ENCODE results near the gene OR6C76. TPM values are rescaled to one million over a fixed set of nuclear protein-coding genes. Genes with fewer than 3 reads are reported as not detected.
A peak's percentile ranks its signal among the peaks of the same experiment; 100 is the strongest.
"Not testable (repeated sequence)": the region's sequence is repeated elsewhere in the genome, so short reads cannot be mapped to it uniquely, and the experiment has no call there.

The OR6C76 gene
- total and polyA plus RNA-seq, 4 donors: not detected

- H3K27ac ChIP-seq (ENCODE audit: low read depth in 1 of 2, low read length in 2 of 2); DNase-seq (ENCODE audit: low spot score); H3K4me1 ChIP-seq (ENCODE audit: control insufficient read depth in 4 of 4, insufficient read depth in 4 of 4, low read length in 3 of 4); H3K4me3 ChIP-seq (ENCODE audit: low read depth in 1 of 3, low read length in 3 of 3); H3K9me3 ChIP-seq (ENCODE audit: control insufficient read depth in 4 of 4, low read length in 3 of 4); H3K36me3 ChIP-seq (ENCODE audit: control insufficient read depth in 4 of 4, insufficient read depth in 3 of 4, low read depth in 1 of 4, low read length in 3 of 4); H3K9ac ChIP-seq (ENCODE audit: low read depth in 1 of 2, low read length in 2 of 2); H3K27me3 ChIP-seq (ENCODE audit: control insufficient read depth in 4 of 4, insufficient read depth in 4 of 4, low read length in 3 of 4): not testable (repeated sequence)
- TF ChIP-seq SP1 (IDR thresholded peaks at IDR 0.05) (peak; percentile 16), RXRA (IDR thresholded peaks at IDR 0.05) (peak in 1 of 2 donors; percentile 20)
- WGBS: 54% methylated on average over 11 of the region's 11 CpGs
Measured at GRCh38 chr12:55414396-55414823, 11.6 kb upstream of the OR6C76 start.

- not testable (repeated sequence) for H3K4me3 ChIP-seq (ENCODE audit: low read depth in 1 of 3, low read length in 3 of 3)
Measured at GRCh38 chr12:55414889-55415288, 11.2 kb upstream of the OR6C76 start.

GRCh38 chr12:55416961-55417360 is 9.1 kb upstream of the OR6C76 start:
- no peaks in the 10 kb centered on the region for H3K36me3 ChIP-seq (ENCODE audit: control insufficient read depth in 4 of 4, insufficient read depth in 3 of 4, low read depth in 1 of 4, low read length in 3 of 4)
- no peak for TF ChIP-seq NR2F2 (IDR thresholded peaks at IDR 0.05)
- TF ChIP-seq, protein P1, sequence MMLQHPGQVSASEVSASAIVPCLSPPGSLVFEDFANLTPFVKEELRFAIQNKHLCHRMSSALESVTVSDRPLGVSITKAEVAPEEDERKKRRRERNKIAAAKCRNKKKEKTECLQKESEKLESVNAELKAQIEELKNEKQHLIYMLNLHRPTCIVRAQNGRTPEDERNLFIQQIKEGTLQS (IDR thresholded peaks at IDR 0.05): no peak
- TF ChIP-seq GABPA (IDR thresholded peaks at IDR 0.05 in 1 of 2, conservative IDR thresholded peaks at IDR 0.05 in 1 of 2): no peak
- TF ChIP-seq, protein P2, sequence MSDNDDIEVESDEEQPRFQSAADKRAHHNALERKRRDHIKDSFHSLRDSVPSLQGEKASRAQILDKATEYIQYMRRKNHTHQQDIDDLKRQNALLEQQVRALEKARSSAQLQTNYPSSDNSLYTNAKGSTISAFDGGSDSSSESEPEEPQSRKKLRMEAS (IDR thresholded peaks at IDR 0.05): no peak
- no peak for TF ChIP-seq EGR1 (IDR thresholded peaks at IDR 0.05; ENCODE audit: low read depth in 2 of 2)
- no peak for TF ChIP-seq TAF1 (conservative IDR thresholded peaks at IDR 0.05)
- no peak for TF ChIP-seq RXRA (IDR thresholded peaks at IDR 0.05)
- no peak for TF ChIP-seq SP1 (IDR thresholded peaks at IDR 0.05)
- no peak for TF ChIP-seq HNF4A (conservative IDR thresholded peaks at IDR 0.05)
- TF ChIP-seq FOXA2 (IDR thresholded peaks at IDR 0.05): no peak
- no peak overlapping the region for H3K9ac ChIP-seq (ENCODE audit: low read depth in 1 of 2, low read length in 2 of 2)
- H3K4me3 ChIP-seq (ENCODE audit: low read depth in 1 of 3, low read length in 3 of 3): no peak overlapping the region
- DNase-seq (ENCODE audit: low spot score): no peak
- H3K4me1 ChIP-seq (ENCODE audit: control insufficient read depth in 4 of 4, insufficient read depth in 4 of 4, low read length in 3 of 4): peaks cover 0 to 2% (median 0%) of the 10 kb centered on the region in 4 donors
- no peaks in the 10 kb centered on the region for H3K27me3 ChIP-seq (ENCODE audit: control insufficient read depth in 4 of 4, insufficient read depth in 4 of 4, low read length in 3 of 4)
- H3K9me3 ChIP-seq (ENCODE audit: control insufficient read depth in 4 of 4, low read length in 3 of 4): no peaks in the 10 kb centered on the region
- no peak overlapping the region for H3K27ac ChIP-seq (ENCODE audit: low read depth in 1 of 2, low read length in 2 of 2)
- WGBS: 89% methylated on average over 1 of the region's 1 CpG

More at GRCh38 chr12:55414889-55415288, 11.2 kb upstream of the OR6C76 start:
- 25% methylated on average over 10 of the region's 34 CpGs for WGBS
- not testable (repeated sequence) for H3K9ac ChIP-seq (ENCODE audit: low read depth in 1 of 2, low read length in 2 of 2); H3K27ac ChIP-seq (ENCODE audit: low read depth in 1 of 2, low read length in 2 of 2); H3K36me3 ChIP-seq (ENCODE audit: control insufficient read depth in 4 of 4, insufficient read depth in 3 of 4, low read depth in 1 of 4, low read length in 3 of 4); H3K9me3 ChIP-seq (ENCODE audit: control insufficient read depth in 4 of 4, low read length in 3 of 4); DNase-seq (ENCODE audit: low spot score); H3K27me3 ChIP-seq (ENCODE audit: control insufficient read depth in 4 of 4, insufficient read depth in 4 of 4, low read length in 3 of 4); H3K4me1 ChIP-seq (ENCODE audit: control insufficient read depth in 4 of 4, insufficient read depth in 4 of 4, low read length in 3 of 4)

DNA sequence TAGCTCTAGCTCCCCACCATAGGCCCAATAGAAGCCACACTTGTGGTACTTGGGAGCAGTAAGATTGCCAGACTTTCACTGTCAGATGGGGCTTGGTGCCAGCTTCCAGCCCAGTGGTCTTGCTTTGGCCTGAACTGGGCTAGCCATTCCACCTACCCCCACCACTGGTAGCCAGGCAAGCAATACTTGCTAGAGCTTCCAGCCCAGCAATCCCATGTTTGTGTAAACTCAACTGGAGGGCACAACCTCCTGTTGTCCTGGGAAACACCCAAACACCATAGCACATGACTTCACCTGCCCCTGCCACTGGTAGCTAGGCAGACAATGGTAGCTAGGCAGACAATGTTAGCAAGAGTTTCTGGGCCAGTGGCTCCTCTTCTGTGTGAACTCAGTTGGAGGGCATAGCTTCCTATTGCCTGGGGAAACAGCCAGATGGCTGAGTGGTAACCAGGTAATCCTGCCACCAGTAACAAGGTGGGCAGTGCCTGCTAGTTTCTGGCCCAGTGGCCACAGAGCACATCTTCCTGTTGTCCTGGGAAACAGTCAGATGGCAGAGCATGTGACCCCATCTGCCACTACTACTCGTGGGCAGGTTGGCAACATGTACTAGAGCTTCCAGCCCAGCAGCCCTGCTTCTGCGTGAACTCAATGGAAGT is 5.6 kb upstream of the OR6C76 start:
- Histone ChIP-seq H3K27ac (ENCODE audit: low read depth in 1 of 2, low read length in 2 of 2) (no peak overlapping the region), H3K4me1 (ENCODE audit: control insufficient read depth in 4 of 4, insufficient read depth in 4 of 4, low read length in 3 of 4) (no peaks in the 10 kb centered on the region), H3K27me3 (ENCODE audit: control insufficient read depth in 4 of 4, insufficient read depth in 4 of 4, low read length in 3 of 4) (no peaks in the 10 kb centered on the region), H3K4me3 (ENCODE audit: low read depth in 1 of 3, low read length in 3 of 3) (no peak overlapping the region), H3K36me3 (ENCODE audit: control insufficient read depth in 4 of 4, insufficient read depth in 3 of 4, low read depth in 1 of 4, low read length in 3 of 4) (no peaks in the 10 kb centered on the region), H3K9ac (ENCODE audit: low read depth in 1 of 2, low read length in 2 of 2) (no peak overlapping the region), H3K9me3 (ENCODE audit: control insufficient read depth in 4 of 4, low read length in 3 of 4) (no peaks in the 10 kb centered on the region)
- no peak for DNase-seq (ENCODE audit: low spot score)
- 89% methylated on average over 2 of the region's 2 CpGs for WGBS
- TF ChIP-seq EGR1 (IDR thresholded peaks at IDR 0.05; ENCODE audit: low read depth in 2 of 2) (no peak), REST (IDR thresholded peaks at IDR 0.05) (no peak), JUND (IDR thresholded peaks at IDR 0.05) (no peak), RXRA (IDR thresholded peaks at IDR 0.05) (no peak), RAD21 (IDR thresholded peaks at IDR 0.05) (no peak), YY1 (IDR thresholded peaks at IDR 0.05) (no peak), TAF1 (conservative IDR thresholded peaks at IDR 0.05) (no peak)
- TF ChIP-seq, protein P3, sequence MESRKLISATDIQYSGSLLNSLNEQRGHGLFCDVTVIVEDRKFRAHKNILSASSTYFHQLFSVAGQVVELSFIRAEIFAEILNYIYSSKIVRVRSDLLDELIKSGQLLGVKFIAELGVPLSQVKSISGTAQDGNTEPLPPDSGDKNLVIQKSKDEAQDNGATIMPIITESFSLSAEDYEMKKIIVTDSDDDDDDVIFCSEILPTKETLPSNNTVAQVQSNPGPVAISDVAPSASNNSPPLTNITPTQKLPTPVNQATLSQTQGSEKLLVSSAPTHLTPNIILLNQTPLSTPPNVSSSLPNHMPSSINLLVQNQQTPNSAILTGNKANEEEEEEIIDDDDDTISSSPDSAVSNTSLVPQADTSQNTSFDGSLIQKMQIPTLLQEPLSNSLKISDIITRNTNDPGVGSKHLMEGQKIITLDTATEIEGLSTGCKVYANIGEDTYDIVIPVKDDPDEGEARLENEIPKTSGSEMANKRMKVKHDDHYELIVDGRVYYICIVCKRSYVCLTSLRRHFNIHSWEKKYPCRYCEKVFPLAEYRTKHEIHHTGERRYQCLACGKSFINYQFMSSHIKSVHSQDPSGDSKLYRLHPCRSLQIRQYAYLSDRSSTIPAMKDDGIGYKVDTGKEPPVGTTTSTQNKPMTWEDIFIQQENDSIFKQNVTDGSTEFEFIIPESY (IDR thresholded peaks at IDR 0.05): no peak
- TF ChIP-seq, protein P1 (IDR thresholded peaks at IDR 0.05): no peak

Measured in liver (tissue), 9 donors.